ENCODE data around the gene TBC1D5.

GRCh38 chr3:17738921-17739320 is 3.5 kb downstream of the TBC1D5 start:
- TF ChIP-seq RFX5 (IDR thresholded peaks at IDR 0.05) (no peak), KDM1A (IDR thresholded peaks at IDR 0.05; ENCODE audit: low read depth) (no peak), GATA3 (IDR thresholded peaks at IDR 0.05; ENCODE audit: borderline replicate concordance) (no peak), MYC (IDR thresholded peaks at IDR 0.05; ENCODE audit: borderline replicate concordance, low read length) (no peak), CTCF (IDR thresholded peaks at IDR 0.05) (no peak), POLR2A (IDR thresholded peaks at IDR 0.05; ENCODE audit: low read length) (no peak), ZFP36 (IDR thresholded peaks at IDR 0.05; ENCODE audit: borderline replicate concordance, partially characterized antibody) (no peak), PHF8 (IDR thresholded peaks at IDR 0.05; ENCODE audit: borderline replicate concordance, low read depth) (no peak), TP53 (CRISPR knock-in tag; IDR thresholded peaks at IDR 0.05) (no peak), FOSB (CRISPR knock-in tag; IDR thresholded peaks at IDR 0.05) (no peak), HMGXB4 (CRISPR knock-in tag; IDR thresholded peaks at IDR 0.05; ENCODE audit: borderline replicate concordance) (no peak), POLR2AphosphoS2 (conservative IDR thresholded peaks at IDR 0.05; ENCODE audit: low read length) (no peak), SMC3 (IDR thresholded peaks at IDR 0.05) (no peak), RAD21 (conservative IDR thresholded peaks at IDR 0.05 in 1 of 2, IDR thresholded peaks at IDR 0.05 in 1 of 2) (no peak)

All from A549 (cell line).